Measurements from ENCODE around the gene DIO3.

Gene DIO3

GRCh38 chr14:101551729-101552595 lies 9.3 kb upstream of the DIO3 start:
- DNase-seq (ENCODE audit: low spot score) (no peak), ATAC-seq (ENCODE audit: low read depth) (no peak)
- H3K36me3 ChIP-seq (ENCODE audit: low read depth) = no peaks in the 10 kb centered on the region
- no peaks in the 10 kb centered on the region for H3K9me3 ChIP-seq (ENCODE audit: severe bottlenecking)
- no peak for TF ChIP-seq CTCF (IDR thresholded peaks at IDR 0.05; ENCODE audit: poor library complexity, severe bottlenecking)
- no peak overlapping the region for H3K4me3 ChIP-seq (ENCODE audit: severe bottlenecking)
- H3K27ac ChIP-seq (ENCODE audit: poor library complexity, severe bottlenecking) = no peak overlapping the region
- no peaks in the 10 kb centered on the region for H3K27me3 ChIP-seq (ENCODE audit: insufficient read depth, poor library complexity, severe bottlenecking)
- H3K4me1 ChIP-seq (ENCODE audit: insufficient read depth, poor library complexity, severe bottlenecking) = no peaks in the 10 kb centered on the region

GRCh38 chr14:101552786-101553231 lies 8.5 kb upstream of the DIO3 start:
- Histone ChIP-seq H3K27me3 (ENCODE audit: insufficient read depth, poor library complexity, severe bottlenecking) (no peaks in the 10 kb centered on the region), H3K9me3 (ENCODE audit: severe bottlenecking) (no peaks in the 10 kb centered on the region), H3K4me3 (ENCODE audit: severe bottlenecking) (no peak overlapping the region), H3K36me3 (ENCODE audit: low read depth) (no peaks in the 10 kb centered on the region), H3K4me1 (ENCODE audit: insufficient read depth, poor library complexity, severe bottlenecking) (no peaks in the 10 kb centered on the region), H3K27ac (ENCODE audit: poor library complexity, severe bottlenecking) (no peak overlapping the region)
- DNase-seq (ENCODE audit: low spot score) (no peak), ATAC-seq (ENCODE audit: low read depth) (peak; percentile 59)
- TF ChIP-seq CTCF (IDR thresholded peaks at IDR 0.05; ENCODE audit: poor library complexity, severe bottlenecking) = no peak

- H3K4me3 ChIP-seq (ENCODE audit: severe bottlenecking) = no peak overlapping the region
- TF ChIP-seq CTCF (IDR thresholded peaks at IDR 0.05; ENCODE audit: poor library complexity, severe bottlenecking) = no peak
- no peaks in the 10 kb centered on the region for H3K4me1 ChIP-seq (ENCODE audit: insufficient read depth, poor library complexity, severe bottlenecking)
- no peaks in the 10 kb centered on the region for H3K36me3 ChIP-seq (ENCODE audit: low read depth)
- H3K27ac ChIP-seq (ENCODE audit: poor library complexity, severe bottlenecking) = no peak overlapping the region
- no peaks in the 10 kb centered on the region for H3K9me3 ChIP-seq (ENCODE audit: severe bottlenecking)
- no peak for ATAC-seq (ENCODE audit: low read depth)
- H3K27me3 ChIP-seq (ENCODE audit: insufficient read depth, poor library complexity, severe bottlenecking) = no peaks in the 10 kb centered on the region
- DNase-seq (ENCODE audit: low spot score) = no peak
These were observed 7.9 kb upstream of the DIO3 start for GRCh38 chr14:101553393-101553792.

- TF ChIP-seq CTCF (IDR thresholded peaks at IDR 0.05; ENCODE audit: poor library complexity, severe bottlenecking) = no peak
- Histone ChIP-seq H3K36me3 (ENCODE audit: low read depth) (no peaks in the 10 kb centered on the region), H3K9me3 (ENCODE audit: severe bottlenecking) (no peaks in the 10 kb centered on the region), H3K27me3 (ENCODE audit: insufficient read depth, poor library complexity, severe bottlenecking) (peaks cover 3% of the 10 kb centered on the region), H3K4me1 (ENCODE audit: insufficient read depth, poor library complexity, severe bottlenecking) (no peaks in the 10 kb centered on the region), H3K4me3 (ENCODE audit: severe bottlenecking) (no peak overlapping the region), H3K27ac (ENCODE audit: poor library complexity, severe bottlenecking) (no peak overlapping the region)
- no peak for ATAC-seq (ENCODE audit: low read depth)
- no peak for DNase-seq (ENCODE audit: low spot score)
These were observed 7.4 kb upstream of the DIO3 start for GRCh38 chr14:101553931-101554330.
